Upper lobe of left lung (tissue), 6 donors: ENCODE results near the gene CATSPERZ. TPM values are rescaled to one million over a fixed set of nuclear protein-coding genes. Genes with fewer than 3 reads are reported as not detected.
"Not testable (repeated sequence)": the region's sequence is repeated elsewhere in the genome, so short reads cannot be mapped to it uniquely, and the experiment has no call there.

Source experiments
- ATAC-seq, 2 donors: fragments of 200-7000 bp; cut with Tn5 transposase; one replicate each; pipeline ENCODE4 v1.9.1; 2022; ENCODE audit warnings: mild to moderate bottlenecking in 2 of 2, moderate library complexity in 2 of 2; ENCODE audit not compliant: low FRiP score in 2 of 2
- DNase-seq, 2 donors: peaks; one replicate each; pipeline ENCODE4 v3.0.0-alpha.2; 2019 to 2020
- H3K27ac ChIP-seq, 4 donors: fragments of 200-600 bp; sonication (generic); one replicate each; pipeline ENCODE4 v1.5.1; 2016 to 2019
- H3K27me3 ChIP-seq, 4 donors: fragments of 200-600 bp; sonication (generic); one replicate each; pipeline ENCODE4 v1.5.1; 2017 to 2019
- H3K36me3 ChIP-seq, 4 donors: fragments of 200-600 bp; sonication (generic); one replicate each; pipeline ENCODE4 v1.5.1; 2016 to 2019
- H3K4me1 ChIP-seq, 4 donors: fragments of 200-600 bp; sonication (generic); one replicate each; pipeline ENCODE4 v1.5.1; 2018 to 2019
- H3K4me3 ChIP-seq, 4 donors: fragments of 200-600 bp; sonication (generic); one replicate each; pipeline ENCODE4 v1.5.1; 2017 to 2019; ENCODE audit warnings: mild to moderate bottlenecking in 2 of 4, moderate library complexity in 1 of 4
- H3K9me3 ChIP-seq, 4 donors: fragments of 200-600 bp; sonication (generic); one replicate each; pipeline ENCODE4 v1.5.1; 2018 to 2019
- CTCF ChIP-seq, 6 experiments: fragments of 450-650 bp in 4 of 6; fragments of 200-600 bp in 2 of 6; sonication (generic) in 2 of 6; IDR thresholded peaks; one replicate each; pipeline ENCODE4 v1.5.1; 2016 to 2019; ENCODE audit warnings: antibody characterized with exemption in 6 of 6
- EP300 ChIP-seq, 4 donors: sonication (generic); formaldehyde crosslinking; IDR thresholded peaks; one replicate each; pipeline ENCODE4 v1.5.1; 2017; ENCODE audit warnings: antibody characterized with exemption in 4 of 4, control low read depth in 2 of 4
- POLR2A ChIP-seq, 4 donors: fragments of 450-650 bp; IDR thresholded peaks; one replicate each; pipeline ENCODE4 v1.5.1; 2016 to 2017; ENCODE audit warnings: antibody characterized with exemption in 4 of 4, mild to moderate bottlenecking in 2 of 4
- POLR2AphosphoS5 ChIP-seq, 2 donors: sonication (generic); formaldehyde crosslinking; IDR thresholded peaks; one replicate each; pipeline ENCODE4 v1.5.1; 2017; ENCODE audit warnings: antibody characterized with exemption in 2 of 2
- whole genome bisulfite sequencing, 2 donors: methylation state at CpG; one replicate each; pipeline ENCODE4 v1.1.5; 2017 to 2018; 5-methylcytosine and 5-hydroxymethylcytosine counted together
- total RNA-seq, 6 donors: library from RNA; depleted of rRNA in 4 of 6; stranded (reverse); fragments of >200 nt in 4 of 6; gene quantifications; one replicate each; pipeline versions ENCODE4 v1.1.0 to v1.2.1, GENCODE V29; 2016 to 2021
- donor health status: DM: no; HTN: no; CAD: no; lungs with moderate emphysema.
- donor health status: DM: no; HTN: yes; CAD: no; lungs with severe emphysema.

CATSPERZ gene
- total RNA-seq, 6 donors from 2014 or later = 0.51 to 62.9 (median 2.5) TPM; not detected in 2

DNA sequence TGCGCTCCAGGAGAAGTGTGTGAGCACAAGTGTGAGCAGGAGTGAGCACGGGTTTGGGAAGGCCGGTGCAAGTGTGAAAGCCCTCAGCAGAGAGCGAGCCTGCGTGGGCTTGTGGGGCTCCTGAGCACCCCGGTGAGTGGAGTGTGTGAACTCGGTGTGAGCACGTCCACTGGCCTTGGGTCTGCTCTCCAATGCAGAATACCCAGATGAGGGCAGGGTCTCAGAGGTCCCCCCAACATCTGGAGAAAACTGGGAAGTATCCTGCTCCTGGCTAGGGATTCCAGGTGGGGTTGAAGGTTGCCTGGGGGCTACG lies 6.4 kb downstream of the CATSPERZ start:
- 19 to 28% methylated on average over 7 of the region's 9 CpGs for WGBS, 2 donors
- peaks cover 14 to 28% (median 23%) of the 10 kb centered on the region in 4 donors for H3K4me1 ChIP-seq
- H3K27ac ChIP-seq = peak overlapping the region; percentile 88 to 97 (median 96)
- H3K36me3 ChIP-seq = peaks cover 0 to 9% (median 3%) of the 10 kb centered on the region in 4 donors
- ATAC-seq (no peak), DNase-seq (peak in 1 of 2 donors; percentile 39)
- H3K27me3 ChIP-seq = no peaks in the 10 kb centered on the region
- no peak for TF ChIP-seq POLR2AphosphoS5 (IDR thresholded peaks at IDR 0.05)
- no peak for TF ChIP-seq EP300 (IDR thresholded peaks at IDR 0.05)
- no peak for TF ChIP-seq POLR2A (IDR thresholded peaks at IDR 0.05)
- H3K4me3 ChIP-seq = peak overlapping the region; percentile 65 to 96 (median 87)
- H3K9me3 ChIP-seq = no peaks in the 10 kb centered on the region

DNA sequence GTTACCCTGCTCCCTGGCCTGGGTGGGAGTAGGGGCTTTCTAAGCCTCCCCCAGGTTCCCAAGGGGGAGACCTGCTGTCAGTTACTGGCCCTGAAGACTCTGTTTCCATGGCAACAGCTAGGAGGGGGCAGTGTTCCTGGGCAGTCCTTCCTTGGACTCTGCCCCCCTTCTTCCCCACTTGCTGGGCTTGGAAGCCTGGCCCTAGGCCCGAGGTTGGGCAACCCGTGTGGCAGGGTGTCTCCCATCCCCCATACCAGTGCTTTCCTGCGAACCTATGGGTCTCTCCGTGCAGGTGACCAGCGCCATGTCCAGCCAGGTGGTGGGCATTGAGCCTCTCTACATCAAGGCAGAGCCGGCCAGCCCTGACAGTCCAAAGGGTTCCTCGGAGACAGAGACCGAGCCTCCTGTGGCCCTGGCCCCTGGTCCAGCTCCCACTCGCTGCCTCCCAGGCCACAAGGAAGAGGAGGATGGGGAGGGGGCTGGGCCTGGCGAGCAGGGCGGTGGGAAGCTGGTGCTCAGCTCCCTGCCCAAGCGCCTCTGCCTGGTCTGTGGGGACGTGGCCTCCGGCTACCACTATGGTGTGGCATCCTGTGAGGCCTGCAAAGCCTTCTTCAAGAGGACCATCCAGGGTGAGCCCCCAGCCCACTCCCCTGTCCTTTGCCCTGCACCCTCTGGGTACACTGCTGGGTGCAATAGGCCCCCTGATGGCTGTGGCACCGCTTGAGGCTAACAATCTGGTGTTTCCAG lies 6.9 kb downstream of the CATSPERZ start:
- H3K9me3 ChIP-seq = no peaks in the 10 kb centered on the region
- H3K36me3 ChIP-seq = peaks cover 0 to 9% (median 4%) of the 10 kb centered on the region in 4 donors
- WGBS, 2 donors = 51% methylated on average over 8 of the region's 15 CpGs; no CpG with 5 or more reads in 1 of the 2 donors
- no peaks in the 10 kb centered on the region for H3K27me3 ChIP-seq
- peaks cover 14 to 28% (median 21%) of the 10 kb centered on the region in 4 donors for H3K4me1 ChIP-seq
- peak overlapping the region in 3 of 4 donors; percentile 84 to 96 (median 90) for H3K4me3 ChIP-seq
- TF ChIP-seq EP300 (IDR thresholded peaks at IDR 0.05) (no peak), POLR2AphosphoS5 (IDR thresholded peaks at IDR 0.05) (peak in 1 of 2 donors; percentile 10)
- ATAC-seq (no peak), DNase-seq (peak; percentile 62 to 75)
- peak overlapping the region; percentile 88 to 97 (median 96) for H3K27ac ChIP-seq

DNA sequence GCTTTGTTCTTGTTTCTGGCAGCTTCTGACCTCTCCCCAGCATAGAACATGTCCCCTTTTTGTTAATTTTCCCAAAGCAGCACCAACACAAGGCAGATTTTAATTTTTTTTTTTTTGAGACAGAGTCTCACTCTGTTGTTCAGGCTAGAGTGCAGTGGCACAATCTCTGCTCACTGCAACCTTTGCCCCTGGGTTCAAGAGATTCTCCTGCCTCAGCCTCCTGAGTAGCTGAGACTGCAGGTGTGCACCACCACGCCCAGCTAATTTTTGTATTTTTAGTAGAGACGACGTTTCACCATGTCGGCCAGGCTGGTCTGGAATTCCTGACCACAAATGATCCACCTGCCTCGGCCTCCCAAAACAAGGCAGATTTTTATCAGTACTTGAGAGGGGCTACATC lies 7.6 kb downstream of the CATSPERZ start:
- not testable (repeated sequence) for ATAC-seq, H3K9me3 ChIP-seq, DNase-seq, H3K27me3 ChIP-seq, H3K4me3 ChIP-seq
- WGBS, 2 donors = 92 to 95% methylated on average over 5 of the region's 5 CpGs
- Histone ChIP-seq H3K4me1 (peaks cover 14 to 31% (median 21%) of the 10 kb centered on the region in 4 donors), H3K36me3 (peaks cover 0 to 11% (median 5%) of the 10 kb centered on the region in 4 donors), H3K27ac (peak overlapping the region in 1 of 4 donors; percentile 97)

DNA sequence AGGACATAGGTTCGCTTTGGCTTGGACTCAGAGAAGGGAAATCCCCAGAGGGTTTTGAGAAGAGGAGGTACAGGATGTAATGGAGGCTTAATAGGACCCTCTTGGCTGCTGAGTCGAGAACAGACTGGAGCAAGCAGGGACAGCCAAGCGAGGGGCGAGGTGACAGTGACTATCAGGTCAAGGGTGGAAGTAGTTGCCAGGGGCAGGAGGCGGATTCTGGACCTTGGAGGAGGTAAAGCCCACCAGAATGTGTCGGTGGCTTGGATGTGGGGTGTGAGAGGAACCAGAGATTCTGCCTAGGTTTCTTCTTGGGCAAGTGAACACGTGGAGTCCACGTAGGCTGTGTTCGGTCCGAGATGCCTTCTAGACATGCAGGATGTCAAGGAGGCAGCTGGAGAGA lies 12.8 kb downstream of the CATSPERZ start:
- ATAC-seq (no peak), DNase-seq (no peak)
- peaks cover 7 to 40% (median 24%) of the 10 kb centered on the region in 4 donors for H3K36me3 ChIP-seq
- H3K9me3 ChIP-seq = no peaks in the 10 kb centered on the region
- H3K27ac ChIP-seq = peak overlapping the region; percentile 48 to 74 (median 52)
- H3K4me1 ChIP-seq = peaks cover 5 to 16% (median 10%) of the 10 kb centered on the region in 4 donors
- TF ChIP-seq CTCF (IDR thresholded peaks at IDR 0.05) (no peak), POLR2A (IDR thresholded peaks at IDR 0.05) (no peak), POLR2AphosphoS5 (IDR thresholded peaks at IDR 0.05) (no peak), EP300 (IDR thresholded peaks at IDR 0.05) (no peak)
- H3K27me3 ChIP-seq = no peaks in the 10 kb centered on the region
- WGBS, 2 donors = 90 to 96% methylated on average over 10 of the region's 10 CpGs
- no peak overlapping the region for H3K4me3 ChIP-seq

- H3K4me3 ChIP-seq = peak overlapping the region in 1 of 4 donors; percentile 2
- no peaks in the 10 kb centered on the region for H3K9me3 ChIP-seq
- H3K27me3 ChIP-seq = no peaks in the 10 kb centered on the region
- peak overlapping the region; percentile 48 to 74 (median 52) for H3K27ac ChIP-seq
- ATAC-seq (peak in 1 of 2 donors; percentile 33), DNase-seq (peak in 1 of 2 donors; percentile 85)
- H3K4me1 ChIP-seq = peaks cover 5 to 18% (median 10%) of the 10 kb centered on the region in 4 donors
- peaks cover 7 to 40% (median 23%) of the 10 kb centered on the region in 4 donors for H3K36me3 ChIP-seq
- TF ChIP-seq POLR2AphosphoS5 (IDR thresholded peaks at IDR 0.05) = no peak
- TF ChIP-seq POLR2A (IDR thresholded peaks at IDR 0.05) = no peak
- TF ChIP-seq EP300 (IDR thresholded peaks at IDR 0.05) = no peak
- no peak for TF ChIP-seq CTCF (IDR thresholded peaks at IDR 0.05)
- WGBS, 2 donors = 86 to 87% methylated on average over 13 of the region's 18 CpGs
Observed at GRCh38 chr11:64313491-64314145, 13.5 kb downstream of the CATSPERZ start.

DNA sequence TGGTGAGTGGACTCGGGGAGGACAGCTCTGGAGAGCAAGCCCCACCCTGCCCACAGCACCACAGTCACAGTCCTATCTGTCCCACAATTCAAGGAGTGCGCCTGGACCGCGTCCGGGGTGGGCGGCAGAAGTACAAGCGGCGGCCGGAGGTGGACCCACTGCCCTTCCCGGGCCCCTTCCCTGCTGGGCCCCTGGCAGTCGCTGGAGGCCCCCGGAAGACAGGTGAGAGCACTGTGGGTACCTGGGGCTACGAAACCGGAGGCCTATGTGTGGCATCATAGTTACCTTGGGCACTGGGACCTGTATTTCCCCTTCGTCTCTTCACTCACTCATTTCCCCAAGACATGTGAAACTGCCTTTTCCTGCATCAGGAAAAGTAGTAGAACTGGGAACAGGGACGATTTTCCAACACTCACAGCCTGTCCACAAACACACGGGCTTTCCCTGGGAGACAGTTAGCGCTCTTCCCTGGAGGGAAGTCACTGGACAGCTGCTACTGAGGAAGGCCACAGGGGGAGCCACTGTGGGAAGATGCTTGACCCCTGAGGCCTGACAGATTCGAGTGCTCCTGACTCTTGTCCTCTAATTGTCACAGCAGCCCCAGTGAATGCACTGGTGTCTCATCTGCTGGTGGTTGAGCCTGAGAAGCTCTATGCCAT lies 14.1 kb downstream of the CATSPERZ start:
- Histone ChIP-seq H3K27me3 (no peaks in the 10 kb centered on the region), H3K9me3 (no peaks in the 10 kb centered on the region), H3K36me3 (peaks cover 7 to 40% (median 23%) of the 10 kb centered on the region in 4 donors), H3K27ac (peak overlapping the region; percentile 22 to 74 (median 52)), H3K4me3 (peak overlapping the region in 1 of 4 donors; percentile 2), H3K4me1 (peaks cover 12 to 25% (median 16%) of the 10 kb centered on the region in 4 donors)
- 83 to 84% methylated on average over 4 to 19 of the region's 19 CpGs for WGBS, 2 donors
- ATAC-seq = no peak
- TF ChIP-seq CTCF (IDR thresholded peaks at IDR 0.05) = no peak
- no peak for TF ChIP-seq POLR2AphosphoS5 (IDR thresholded peaks at IDR 0.05)
- TF ChIP-seq EP300 (IDR thresholded peaks at IDR 0.05) = no peak
- no peak for TF ChIP-seq POLR2A (IDR thresholded peaks at IDR 0.05)
- no peak for DNase-seq
